Measurements from ENCODE around the gene WFIKKN2.

The WFIKKN2 gene

GRCh38 chr17:50816271-50816670 is 19.1 kb upstream of the WFIKKN2 start:
- DNase-seq (ENCODE audit: extremely low read depth, insufficient read length), result no peak
- H3K27me3 ChIP-seq (replicated peaks; ENCODE audit: control insufficient read depth, insufficient read depth, low read length), result peaks cover 1% of the 10 kb centered on the region; the same call in 1 of the 2 replicates
- TF ChIP-seq, protein P1, sequence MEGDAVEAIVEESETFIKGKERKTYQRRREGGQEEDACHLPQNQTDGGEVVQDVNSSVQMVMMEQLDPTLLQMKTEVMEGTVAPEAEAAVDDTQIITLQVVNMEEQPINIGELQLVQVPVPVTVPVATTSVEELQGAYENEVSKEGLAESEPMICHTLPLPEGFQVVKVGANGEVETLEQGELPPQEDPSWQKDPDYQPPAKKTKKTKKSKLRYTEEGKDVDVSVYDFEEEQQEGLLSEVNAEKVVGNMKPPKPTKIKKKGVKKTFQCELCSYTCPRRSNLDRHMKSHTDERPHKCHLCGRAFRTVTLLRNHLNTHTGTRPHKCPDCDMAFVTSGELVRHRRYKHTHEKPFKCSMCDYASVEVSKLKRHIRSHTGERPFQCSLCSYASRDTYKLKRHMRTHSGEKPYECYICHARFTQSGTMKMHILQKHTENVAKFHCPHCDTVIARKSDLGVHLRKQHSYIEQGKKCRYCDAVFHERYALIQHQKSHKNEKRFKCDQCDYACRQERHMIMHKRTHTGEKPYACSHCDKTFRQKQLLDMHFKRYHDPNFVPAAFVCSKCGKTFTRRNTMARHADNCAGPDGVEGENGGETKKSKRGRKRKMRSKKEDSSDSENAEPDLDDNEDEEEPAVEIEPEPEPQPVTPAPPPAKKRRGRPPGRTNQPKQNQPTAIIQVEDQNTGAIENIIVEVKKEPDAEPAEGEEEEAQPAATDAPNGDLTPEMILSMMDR (IDR thresholded peaks at IDR 0.05; ENCODE audit: insufficient read depth, low read length, poor library complexity, severe bottlenecking), result no peak
- no peaks in the 10 kb centered on the region for H3K36me3 ChIP-seq (ENCODE audit: control insufficient read depth, insufficient read depth, low read length)
- H3K4me3 ChIP-seq (replicated peaks; ENCODE audit: low read depth, low read length), result no peak overlapping the region

DNA sequence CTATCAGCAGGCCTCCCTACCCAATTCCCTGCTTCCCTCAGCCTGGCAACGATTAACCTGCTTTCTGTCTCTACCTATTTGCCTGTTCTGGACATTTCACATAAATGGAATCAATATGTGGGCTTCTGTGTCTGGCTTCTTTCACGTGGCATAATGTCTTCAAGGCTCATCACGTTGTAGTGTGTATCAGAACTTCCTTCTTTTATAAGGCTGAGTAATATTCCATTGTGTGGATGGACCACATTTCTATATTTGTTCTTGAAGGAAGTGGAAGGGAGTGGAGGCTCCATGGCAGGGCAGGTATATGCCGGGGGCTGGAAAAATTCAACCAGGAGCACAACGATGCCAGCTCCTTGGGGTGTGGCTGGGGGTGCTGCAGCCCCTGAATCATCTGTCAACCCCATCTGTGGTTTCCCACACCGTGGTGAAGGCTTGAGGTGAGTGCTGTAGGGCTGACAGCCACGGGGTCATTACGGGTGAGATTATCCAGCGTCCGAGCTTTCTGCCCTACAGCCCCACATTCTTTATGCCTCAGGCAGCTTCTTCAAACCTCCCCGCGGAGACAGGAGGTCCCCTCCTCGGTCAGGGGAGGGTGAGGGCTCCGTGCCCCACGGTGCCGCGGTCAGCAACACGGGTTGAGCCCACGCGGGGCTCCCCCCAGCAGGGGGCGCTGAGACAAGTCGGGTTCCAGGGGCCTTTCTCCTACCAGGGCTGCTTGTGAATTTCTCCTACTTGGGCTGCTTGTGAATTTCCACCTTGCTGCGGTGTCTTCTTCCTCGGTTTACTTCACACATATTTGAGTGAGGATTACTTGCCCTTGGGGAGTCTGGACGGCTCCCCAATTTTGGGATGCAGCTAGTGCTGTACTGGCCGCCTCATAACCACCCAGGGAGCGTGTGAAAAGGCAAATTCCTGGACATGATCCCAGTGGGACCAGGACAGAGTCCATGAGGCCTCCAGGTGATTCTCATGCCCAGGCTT is 18.3 kb upstream of the WFIKKN2 start:
- no peaks in the 10 kb centered on the region for H3K36me3 ChIP-seq (ENCODE audit: control insufficient read depth, insufficient read depth, low read length)
- TF ChIP-seq, protein P1 (IDR thresholded peaks at IDR 0.05; ENCODE audit: insufficient read depth, low read length, poor library complexity, severe bottlenecking), result peak; percentile 97
- H3K27me3 ChIP-seq (replicated peaks; ENCODE audit: control insufficient read depth, insufficient read depth, low read length), result peaks cover 1% of the 10 kb centered on the region; the same call in 1 of the 2 replicates
- DNase-seq (ENCODE audit: extremely low read depth, insufficient read length), result peak; percentile 47
- peak overlapping the region; percentile 39 for H3K4me3 ChIP-seq (replicated peaks; ENCODE audit: low read depth, low read length)

- H3K27me3 ChIP-seq (replicated peaks; ENCODE audit: control insufficient read depth, insufficient read depth, low read length), result peaks cover 1% of the 10 kb centered on the region; the same call in 1 of the 2 replicates
- H3K4me3 ChIP-seq (replicated peaks; ENCODE audit: low read depth, low read length), result no peak overlapping the region
- TF ChIP-seq, protein P1 (IDR thresholded peaks at IDR 0.05; ENCODE audit: insufficient read depth, low read length, poor library complexity, severe bottlenecking), result no peak
- no peak for DNase-seq (ENCODE audit: extremely low read depth, insufficient read length)
- no peaks in the 10 kb centered on the region for H3K36me3 ChIP-seq (ENCODE audit: control insufficient read depth, insufficient read depth, low read length)
Measured at GRCh38 chr17:50817838-50818237, 17.5 kb upstream of the WFIKKN2 start.

DNA sequence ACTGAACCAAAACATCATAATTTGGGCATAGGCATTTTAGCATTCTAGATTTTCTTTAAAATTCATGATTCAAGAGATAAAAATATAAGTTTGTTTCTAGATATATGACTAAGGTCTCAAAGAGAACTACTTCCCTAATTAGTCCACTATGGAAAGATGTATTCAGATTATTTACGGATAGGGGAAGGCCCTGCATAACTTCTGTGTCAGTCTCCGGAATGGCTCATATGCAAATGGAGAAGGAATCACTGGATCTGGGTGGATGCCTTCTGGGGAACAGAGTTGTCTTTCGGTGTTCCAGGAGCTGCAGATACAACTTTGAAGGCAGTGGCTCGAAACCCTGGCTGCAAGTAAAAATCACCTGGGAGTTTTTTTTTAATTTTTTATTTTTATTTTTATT is 17.1 kb upstream of the WFIKKN2 start:
- no peak for DNase-seq (ENCODE audit: extremely low read depth, insufficient read length)
- peaks cover under 1% of the 10 kb centered on the region; the same call in 1 of the 2 replicates for H3K27me3 ChIP-seq (replicated peaks; ENCODE audit: control insufficient read depth, insufficient read depth, low read length)
- H3K4me3 ChIP-seq (replicated peaks; ENCODE audit: low read depth, low read length), result no peak overlapping the region
- TF ChIP-seq, protein P1 (IDR thresholded peaks at IDR 0.05; ENCODE audit: insufficient read depth, low read length, poor library complexity, severe bottlenecking), result no peak
- H3K36me3 ChIP-seq (ENCODE audit: control insufficient read depth, insufficient read depth, low read length), result no peaks in the 10 kb centered on the region

DNA sequence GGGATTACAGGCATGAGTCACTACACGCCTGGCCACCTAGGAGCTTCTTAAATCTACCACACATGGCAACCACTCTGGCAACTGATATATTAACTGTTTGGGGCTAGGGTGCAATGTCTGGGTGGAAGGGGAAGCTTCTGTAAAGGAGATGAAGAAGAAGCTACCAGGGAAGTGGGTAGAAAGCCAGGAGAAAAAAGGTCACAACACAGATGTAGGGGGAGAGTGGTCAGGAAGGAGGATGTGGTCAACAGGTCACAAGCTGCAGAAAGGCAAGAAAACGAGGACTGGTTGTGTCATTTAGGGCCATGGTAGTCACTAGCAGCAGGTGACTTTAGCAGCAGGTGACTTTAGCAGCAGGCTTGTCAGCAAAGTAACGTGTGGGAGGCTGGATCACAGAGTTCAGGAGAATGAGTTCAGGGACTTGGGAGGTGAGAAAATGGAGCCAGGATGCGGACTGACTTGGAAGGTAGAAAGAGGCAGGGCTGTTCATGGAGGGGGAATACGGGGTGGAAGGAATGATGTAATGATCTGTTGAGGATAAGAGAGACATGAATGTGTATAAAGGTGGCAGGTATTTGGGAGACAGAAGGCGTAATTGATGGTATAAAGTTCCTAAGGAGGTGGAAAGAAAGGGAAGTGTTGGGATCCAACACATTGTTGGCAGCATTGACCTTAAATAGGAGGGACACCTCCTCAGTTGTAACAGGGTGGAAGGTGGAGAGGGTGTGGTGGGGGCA is 16.3 kb upstream of the WFIKKN2 start:
- Histone ChIP-seq H3K36me3 (ENCODE audit: control insufficient read depth, insufficient read depth, low read length) (no peaks in the 10 kb centered on the region), H3K27me3 (replicated peaks; ENCODE audit: control insufficient read depth, insufficient read depth, low read length) (no peaks in the 10 kb centered on the region), H3K4me3 (replicated peaks; ENCODE audit: low read depth, low read length) (no peak overlapping the region)
- TF ChIP-seq, protein P1 (IDR thresholded peaks at IDR 0.05; ENCODE audit: insufficient read depth, low read length, poor library complexity, severe bottlenecking), result no peak
- DNase-seq (ENCODE audit: extremely low read depth, insufficient read length), result no peak
